ENCODE results near the gene DENND1A. TPM values are rescaled to one million over a fixed set of nuclear protein-coding genes. Genes with fewer than 3 reads are reported as not detected.

The DENND1A gene
- total RNA-seq, 1 experiment from 2014 or later, result 23.5 TPM

DNA sequence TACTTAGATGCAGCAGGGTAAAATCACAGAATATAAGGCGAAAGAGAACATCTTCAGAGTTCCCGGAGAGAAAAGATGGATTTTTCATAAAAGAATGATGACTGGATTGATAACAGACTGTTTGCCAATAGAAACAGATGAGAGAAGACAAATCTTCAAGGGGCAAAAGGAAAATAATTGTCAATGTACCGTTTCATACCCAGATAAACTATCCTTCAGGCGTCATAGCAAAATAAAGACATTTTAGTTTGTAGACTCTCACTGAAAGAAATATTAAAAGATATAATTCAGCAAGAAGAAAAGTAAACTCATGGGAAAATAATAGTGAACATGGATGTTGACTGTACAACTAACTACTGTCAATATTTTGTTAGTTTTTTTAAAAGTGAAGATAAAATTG lies 399.7 kb downstream of the DENND1A start:
- POLR2A ChIA-PET, result no interaction called here
- Mint-ChIP-seq H3K27me3 (ENCODE audit: low read depth) (no peaks in the 10 kb centered on the region; the same call in 1 of the 2 replicates), H3K4me3 (no peak overlapping the region), H3K9me3 (peaks cover 9% of the 10 kb centered on the region), H3K4me1 (no peaks in the 10 kb centered on the region), H3K36me3 (peaks cover 5% of the 10 kb centered on the region; the same call in 1 of the 2 replicates), H3K27ac (no peak overlapping the region)
- DNase-seq (ENCODE audit: low spot score) (no peak), ATAC-seq (no peak)
- CTCF ChIA-PET, result interaction anchor here (0.6 kb wide), 1 partner anchor 510 kb away, joined by 3 read pairs; no protein-coding TSS in a partner anchor
- TF ChIP-seq, protein P1, sequence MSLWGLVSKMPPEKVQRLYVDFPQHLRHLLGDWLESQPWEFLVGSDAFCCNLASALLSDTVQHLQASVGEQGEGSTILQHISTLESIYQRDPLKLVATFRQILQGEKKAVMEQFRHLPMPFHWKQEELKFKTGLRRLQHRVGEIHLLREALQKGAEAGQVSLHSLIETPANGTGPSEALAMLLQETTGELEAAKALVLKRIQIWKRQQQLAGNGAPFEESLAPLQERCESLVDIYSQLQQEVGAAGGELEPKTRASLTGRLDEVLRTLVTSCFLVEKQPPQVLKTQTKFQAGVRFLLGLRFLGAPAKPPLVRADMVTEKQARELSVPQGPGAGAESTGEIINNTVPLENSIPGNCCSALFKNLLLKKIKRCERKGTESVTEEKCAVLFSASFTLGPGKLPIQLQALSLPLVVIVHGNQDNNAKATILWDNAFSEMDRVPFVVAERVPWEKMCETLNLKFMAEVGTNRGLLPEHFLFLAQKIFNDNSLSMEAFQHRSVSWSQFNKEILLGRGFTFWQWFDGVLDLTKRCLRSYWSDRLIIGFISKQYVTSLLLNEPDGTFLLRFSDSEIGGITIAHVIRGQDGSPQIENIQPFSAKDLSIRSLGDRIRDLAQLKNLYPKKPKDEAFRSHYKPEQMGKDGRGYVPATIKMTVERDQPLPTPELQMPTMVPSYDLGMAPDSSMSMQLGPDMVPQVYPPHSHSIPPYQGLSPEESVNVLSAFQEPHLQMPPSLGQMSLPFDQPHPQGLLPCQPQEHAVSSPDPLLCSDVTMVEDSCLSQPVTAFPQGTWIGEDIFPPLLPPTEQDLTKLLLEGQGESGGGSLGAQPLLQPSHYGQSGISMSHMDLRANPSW (CRISPR knock-in tag; conservative IDR thresholded peaks at IDR 0.05; ENCODE audit: low read depth), result no peak
- TF ChIP-seq ZBTB21 (CRISPR knock-in tag; IDR thresholded peaks at IDR 0.05; ENCODE audit: borderline replicate concordance) (no peak), ZNF396 (CRISPR knock-in tag; IDR thresholded peaks at IDR 0.05; ENCODE audit: borderline replicate concordance) (no peak), KAT7 (CRISPR knock-in tag; IDR thresholded peaks at IDR 0.05; ENCODE audit: borderline replicate concordance) (no peak), CREB1 (CRISPR knock-in tag; IDR thresholded peaks at IDR 0.05) (no peak), NFATC4 (CRISPR knock-in tag; IDR thresholded peaks at IDR 0.05) (no peak)
- TF ChIP-seq, protein P2, sequence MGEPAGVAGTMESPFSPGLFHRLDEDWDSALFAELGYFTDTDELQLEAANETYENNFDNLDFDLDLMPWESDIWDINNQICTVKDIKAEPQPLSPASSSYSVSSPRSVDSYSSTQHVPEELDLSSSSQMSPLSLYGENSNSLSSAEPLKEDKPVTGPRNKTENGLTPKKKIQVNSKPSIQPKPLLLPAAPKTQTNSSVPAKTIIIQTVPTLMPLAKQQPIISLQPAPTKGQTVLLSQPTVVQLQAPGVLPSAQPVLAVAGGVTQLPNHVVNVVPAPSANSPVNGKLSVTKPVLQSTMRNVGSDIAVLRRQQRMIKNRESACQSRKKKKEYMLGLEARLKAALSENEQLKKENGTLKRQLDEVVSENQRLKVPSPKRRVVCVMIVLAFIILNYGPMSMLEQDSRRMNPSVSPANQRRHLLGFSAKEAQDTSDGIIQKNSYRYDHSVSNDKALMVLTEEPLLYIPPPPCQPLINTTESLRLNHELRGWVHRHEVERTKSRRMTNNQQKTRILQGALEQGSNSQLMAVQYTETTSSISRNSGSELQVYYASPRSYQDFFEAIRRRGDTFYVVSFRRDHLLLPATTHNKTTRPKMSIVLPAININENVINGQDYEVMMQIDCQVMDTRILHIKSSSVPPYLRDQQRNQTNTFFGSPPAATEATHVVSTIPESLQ (CRISPR knock-in tag; IDR thresholded peaks at IDR 0.05), result no peak
- TF ChIP-seq, protein P3, sequence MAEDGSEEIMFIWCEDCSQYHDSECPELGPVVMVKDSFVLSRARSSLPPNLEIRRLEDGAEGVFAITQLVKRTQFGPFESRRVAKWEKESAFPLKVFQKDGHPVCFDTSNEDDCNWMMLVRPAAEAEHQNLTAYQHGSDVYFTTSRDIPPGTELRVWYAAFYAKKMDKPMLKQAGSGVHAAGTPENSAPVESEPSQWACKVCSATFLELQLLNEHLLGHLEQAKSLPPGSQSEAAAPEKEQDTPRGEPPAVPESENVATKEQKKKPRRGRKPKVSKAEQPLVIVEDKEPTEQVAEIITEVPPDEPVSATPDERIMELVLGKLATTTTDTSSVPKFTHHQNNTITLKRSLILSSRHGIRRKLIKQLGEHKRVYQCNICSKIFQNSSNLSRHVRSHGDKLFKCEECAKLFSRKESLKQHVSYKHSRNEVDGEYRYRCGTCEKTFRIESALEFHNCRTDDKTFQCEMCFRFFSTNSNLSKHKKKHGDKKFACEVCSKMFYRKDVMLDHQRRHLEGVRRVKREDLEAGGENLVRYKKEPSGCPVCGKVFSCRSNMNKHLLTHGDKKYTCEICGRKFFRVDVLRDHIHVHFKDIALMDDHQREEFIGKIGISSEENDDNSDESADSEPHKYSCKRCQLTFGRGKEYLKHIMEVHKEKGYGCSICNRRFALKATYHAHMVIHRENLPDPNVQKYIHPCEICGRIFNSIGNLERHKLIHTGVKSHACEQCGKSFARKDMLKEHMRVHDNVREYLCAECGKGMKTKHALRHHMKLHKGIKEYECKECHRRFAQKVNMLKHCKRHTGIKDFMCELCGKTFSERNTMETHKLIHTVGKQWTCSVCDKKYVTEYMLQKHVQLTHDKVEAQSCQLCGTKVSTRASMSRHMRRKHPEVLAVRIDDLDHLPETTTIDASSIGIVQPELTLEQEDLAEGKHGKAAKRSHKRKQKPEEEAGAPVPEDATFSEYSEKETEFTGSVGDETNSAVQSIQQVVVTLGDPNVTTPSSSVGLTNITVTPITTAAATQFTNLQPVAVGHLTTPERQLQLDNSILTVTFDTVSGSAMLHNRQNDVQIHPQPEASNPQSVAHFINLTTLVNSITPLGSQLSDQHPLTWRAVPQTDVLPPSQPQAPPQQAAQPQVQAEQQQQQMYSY (CRISPR knock-in tag; IDR thresholded peaks at IDR 0.05), result no peak
- TF ChIP-seq, protein P4, sequence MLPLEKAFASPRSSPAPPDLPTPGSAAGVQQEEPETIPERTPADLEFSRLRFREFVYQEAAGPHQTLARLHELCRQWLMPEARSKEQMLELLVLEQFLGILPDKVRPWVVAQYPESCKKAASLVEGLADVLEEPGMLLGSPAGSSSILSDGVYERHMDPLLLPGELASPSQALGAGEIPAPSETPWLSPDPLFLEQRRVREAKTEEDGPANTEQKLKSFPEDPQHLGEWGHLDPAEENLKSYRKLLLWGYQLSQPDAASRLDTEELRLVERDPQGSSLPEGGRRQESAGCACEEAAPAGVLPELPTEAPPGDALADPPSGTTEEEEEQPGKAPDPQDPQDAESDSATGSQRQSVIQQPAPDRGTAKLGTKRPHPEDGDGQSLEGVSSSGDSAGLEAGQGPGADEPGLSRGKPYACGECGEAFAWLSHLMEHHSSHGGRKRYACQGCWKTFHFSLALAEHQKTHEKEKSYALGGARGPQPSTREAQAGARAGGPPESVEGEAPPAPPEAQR (CRISPR knock-in tag; IDR thresholded peaks at IDR 0.05), result no peak

DNA sequence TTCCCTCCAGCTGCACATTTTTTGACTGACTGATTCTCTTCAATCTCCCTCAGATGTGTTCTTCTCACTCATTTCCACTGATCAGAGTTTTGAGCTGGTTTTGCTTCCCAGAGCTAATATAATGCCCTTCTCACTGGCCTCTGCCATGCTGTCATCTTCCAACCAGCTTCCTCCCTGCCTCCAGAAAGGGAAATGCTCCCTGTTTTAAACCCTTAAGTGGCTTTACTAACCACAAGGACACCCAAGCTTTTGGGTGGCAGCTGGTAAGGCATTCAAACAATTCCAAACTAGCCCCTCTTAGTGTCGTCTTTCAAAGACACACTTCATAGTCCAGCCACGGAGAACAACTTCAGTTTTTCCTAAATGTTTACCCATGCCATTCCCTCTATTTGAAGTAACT lies 401.4 kb downstream of the DENND1A start:
- CTCF ChIA-PET, result interaction anchor here (1.1 to 2.6 kb wide), 2 partner anchors 15 to 512 kb away, joined by 3 to 7 read pairs; no protein-coding TSS in a partner anchor
- no peaks in the 10 kb centered on the region for H3K27me3 Mint-ChIP-seq (ENCODE audit: low read depth)
- peaks cover 5% of the 10 kb centered on the region; the same call in 1 of the 2 replicates for H3K36me3 Mint-ChIP-seq
- POLR2A ChIA-PET, result no interaction called here
- DNase-seq (ENCODE audit: low spot score) (no peak), ATAC-seq (no peak)
- no peak overlapping the region for H3K4me3 Mint-ChIP-seq
- no peak overlapping the region for H3K27ac Mint-ChIP-seq
- H3K4me1 Mint-ChIP-seq, result no peaks in the 10 kb centered on the region
- peaks cover 6% of the 10 kb centered on the region for H3K9me3 Mint-ChIP-seq
- no peak for TF ChIP-seq ETV6 (CRISPR knock-in tag; IDR thresholded peaks at IDR 0.05)
- TF ChIP-seq, protein P4 (CRISPR knock-in tag; IDR thresholded peaks at IDR 0.05), result no peak
- no peak for TF ChIP-seq ZNF317 (CRISPR knock-in tag; IDR thresholded peaks at IDR 0.05; ENCODE audit: borderline replicate concordance, low read depth)
- no peak for TF ChIP-seq TP53 (CRISPR knock-in tag; IDR thresholded peaks at IDR 0.05)
- no peak for TF ChIP-seq JAZF1 (CRISPR knock-in tag; IDR thresholded peaks at IDR 0.05)
- TF ChIP-seq, protein P5, sequence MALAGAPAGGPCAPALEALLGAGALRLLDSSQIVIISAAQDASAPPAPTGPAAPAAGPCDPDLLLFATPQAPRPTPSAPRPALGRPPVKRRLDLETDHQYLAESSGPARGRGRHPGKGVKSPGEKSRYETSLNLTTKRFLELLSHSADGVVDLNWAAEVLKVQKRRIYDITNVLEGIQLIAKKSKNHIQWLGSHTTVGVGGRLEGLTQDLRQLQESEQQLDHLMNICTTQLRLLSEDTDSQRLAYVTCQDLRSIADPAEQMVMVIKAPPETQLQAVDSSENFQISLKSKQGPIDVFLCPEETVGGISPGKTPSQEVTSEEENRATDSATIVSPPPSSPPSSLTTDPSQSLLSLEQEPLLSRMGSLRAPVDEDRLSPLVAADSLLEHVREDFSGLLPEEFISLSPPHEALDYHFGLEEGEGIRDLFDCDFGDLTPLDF (CRISPR knock-in tag; IDR thresholded peaks at IDR 0.05), result no peak
- TF ChIP-seq, protein P6, sequence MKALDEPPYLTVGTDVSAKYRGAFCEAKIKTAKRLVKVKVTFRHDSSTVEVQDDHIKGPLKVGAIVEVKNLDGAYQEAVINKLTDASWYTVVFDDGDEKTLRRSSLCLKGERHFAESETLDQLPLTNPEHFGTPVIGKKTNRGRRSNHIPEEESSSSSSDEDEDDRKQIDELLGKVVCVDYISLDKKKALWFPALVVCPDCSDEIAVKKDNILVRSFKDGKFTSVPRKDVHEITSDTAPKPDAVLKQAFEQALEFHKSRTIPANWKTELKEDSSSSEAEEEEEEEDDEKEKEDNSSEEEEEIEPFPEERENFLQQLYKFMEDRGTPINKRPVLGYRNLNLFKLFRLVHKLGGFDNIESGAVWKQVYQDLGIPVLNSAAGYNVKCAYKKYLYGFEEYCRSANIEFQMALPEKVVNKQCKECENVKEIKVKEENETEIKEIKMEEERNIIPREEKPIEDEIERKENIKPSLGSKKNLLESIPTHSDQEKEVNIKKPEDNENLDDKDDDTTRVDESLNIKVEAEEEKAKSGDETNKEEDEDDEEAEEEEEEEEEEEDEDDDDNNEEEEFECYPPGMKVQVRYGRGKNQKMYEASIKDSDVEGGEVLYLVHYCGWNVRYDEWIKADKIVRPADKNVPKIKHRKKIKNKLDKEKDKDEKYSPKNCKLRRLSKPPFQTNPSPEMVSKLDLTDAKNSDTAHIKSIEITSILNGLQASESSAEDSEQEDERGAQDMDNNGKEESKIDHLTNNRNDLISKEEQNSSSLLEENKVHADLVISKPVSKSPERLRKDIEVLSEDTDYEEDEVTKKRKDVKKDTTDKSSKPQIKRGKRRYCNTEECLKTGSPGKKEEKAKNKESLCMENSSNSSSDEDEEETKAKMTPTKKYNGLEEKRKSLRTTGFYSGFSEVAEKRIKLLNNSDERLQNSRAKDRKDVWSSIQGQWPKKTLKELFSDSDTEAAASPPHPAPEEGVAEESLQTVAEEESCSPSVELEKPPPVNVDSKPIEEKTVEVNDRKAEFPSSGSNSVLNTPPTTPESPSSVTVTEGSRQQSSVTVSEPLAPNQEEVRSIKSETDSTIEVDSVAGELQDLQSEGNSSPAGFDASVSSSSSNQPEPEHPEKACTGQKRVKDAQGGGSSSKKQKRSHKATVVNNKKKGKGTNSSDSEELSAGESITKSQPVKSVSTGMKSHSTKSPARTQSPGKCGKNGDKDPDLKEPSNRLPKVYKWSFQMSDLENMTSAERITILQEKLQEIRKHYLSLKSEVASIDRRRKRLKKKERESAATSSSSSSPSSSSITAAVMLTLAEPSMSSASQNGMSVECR (CRISPR knock-in tag; IDR thresholded peaks at IDR 0.05; ENCODE audit: borderline replicate concordance), result no peak
- no peak for TF ChIP-seq FOXP1 (CRISPR knock-in tag; IDR thresholded peaks at IDR 0.05; ENCODE audit: borderline replicate concordance)
